ENCODE data around the gene ECEL1.
"Not testable (repeated sequence)": the region's sequence is repeated elsewhere in the genome, so short reads cannot be mapped to it uniquely, and the experiment has no call there.

The ECEL1 gene

GRCh38 chr2:232447638-232448303, 39.9 kb downstream of the ECEL1 start:
- TF ChIP-seq CTCF (IDR thresholded peaks at IDR 0.05; ENCODE audit: insufficient read depth, low read length, poor library complexity, severe bottlenecking), result no peak
- H3K27me3 ChIP-seq (replicated peaks; ENCODE audit: control insufficient read depth, insufficient read depth, low read length), result no peaks in the 10 kb centered on the region
- no peak for DNase-seq (ENCODE audit: extremely low read depth, insufficient read length)
- no peak overlapping the region for H3K4me3 ChIP-seq (replicated peaks; ENCODE audit: low read depth, low read length)
- no peaks in the 10 kb centered on the region for H3K36me3 ChIP-seq (ENCODE audit: control insufficient read depth, insufficient read depth, low read length)

- no peak for DNase-seq (ENCODE audit: extremely low read depth, insufficient read length)
- no peaks in the 10 kb centered on the region for H3K27me3 ChIP-seq (replicated peaks; ENCODE audit: control insufficient read depth, insufficient read depth, low read length)
- TF ChIP-seq CTCF (IDR thresholded peaks at IDR 0.05; ENCODE audit: insufficient read depth, low read length, poor library complexity, severe bottlenecking), result no peak
- H3K36me3 ChIP-seq (ENCODE audit: control insufficient read depth, insufficient read depth, low read length), result no peaks in the 10 kb centered on the region
- H3K4me3 ChIP-seq (replicated peaks; ENCODE audit: low read depth, low read length), result no peak overlapping the region
Observed at GRCh38 chr2:232447091-232447620, 40.5 kb downstream of the ECEL1 start.

GRCh38 chr2:232446266-232446777, 41.3 kb downstream of the ECEL1 start:
- H3K36me3 ChIP-seq (ENCODE audit: control insufficient read depth, insufficient read depth, low read length); DNase-seq (ENCODE audit: extremely low read depth, insufficient read length); H3K27me3 ChIP-seq (replicated peaks; ENCODE audit: control insufficient read depth, insufficient read depth, low read length); H3K4me3 ChIP-seq (replicated peaks; ENCODE audit: low read depth, low read length): not testable (repeated sequence)
- peak; percentile 55 for TF ChIP-seq CTCF (IDR thresholded peaks at IDR 0.05; ENCODE audit: insufficient read depth, low read length, poor library complexity, severe bottlenecking)

GRCh38 chr2:232445149-232445885, 42.3 kb downstream of the ECEL1 start:
- H3K4me3 ChIP-seq (replicated peaks; ENCODE audit: low read depth, low read length); H3K36me3 ChIP-seq (ENCODE audit: control insufficient read depth, insufficient read depth, low read length); DNase-seq (ENCODE audit: extremely low read depth, insufficient read length); H3K27me3 ChIP-seq (replicated peaks; ENCODE audit: control insufficient read depth, insufficient read depth, low read length): not testable (repeated sequence)

- H3K4me3 ChIP-seq (replicated peaks; ENCODE audit: low read depth, low read length), result no peak overlapping the region
- peak; percentile 37 for DNase-seq (ENCODE audit: extremely low read depth, insufficient read length)
- H3K36me3 ChIP-seq (ENCODE audit: control insufficient read depth, insufficient read depth, low read length), result no peaks in the 10 kb centered on the region
- H3K27me3 ChIP-seq (replicated peaks; ENCODE audit: control insufficient read depth, insufficient read depth, low read length), result no peaks in the 10 kb centered on the region
- peak; percentile 92 for TF ChIP-seq CTCF (IDR thresholded peaks at IDR 0.05; ENCODE audit: insufficient read depth, low read length, poor library complexity, severe bottlenecking)
Observed at GRCh38 chr2:232444409-232445148, 43.1 kb downstream of the ECEL1 start.

- not testable (repeated sequence) for DNase-seq (ENCODE audit: extremely low read depth, insufficient read length); H3K27me3 ChIP-seq (replicated peaks; ENCODE audit: control insufficient read depth, insufficient read depth, low read length); H3K36me3 ChIP-seq (ENCODE audit: control insufficient read depth, insufficient read depth, low read length); H3K4me3 ChIP-seq (replicated peaks; ENCODE audit: low read depth, low read length)
Observed at GRCh38 chr2:232443669-232444408, 43.8 kb downstream of the ECEL1 start.

- not testable (repeated sequence) for H3K27me3 ChIP-seq (replicated peaks; ENCODE audit: control insufficient read depth, insufficient read depth, low read length); DNase-seq (ENCODE audit: extremely low read depth, insufficient read length); H3K36me3 ChIP-seq (ENCODE audit: control insufficient read depth, insufficient read depth, low read length); H3K4me3 ChIP-seq (replicated peaks; ENCODE audit: low read depth, low read length)
Observed at GRCh38 chr2:232443047-232443446, 44.6 kb downstream of the ECEL1 start.

- not testable (repeated sequence) for H3K4me3 ChIP-seq (replicated peaks; ENCODE audit: low read depth, low read length); DNase-seq (ENCODE audit: extremely low read depth, insufficient read length); H3K27me3 ChIP-seq (replicated peaks; ENCODE audit: control insufficient read depth, insufficient read depth, low read length); H3K36me3 ChIP-seq (ENCODE audit: control insufficient read depth, insufficient read depth, low read length)
Observed at GRCh38 chr2:232442431-232442830, 45.2 kb downstream of the ECEL1 start.

- not testable (repeated sequence) for H3K4me3 ChIP-seq (replicated peaks; ENCODE audit: low read depth, low read length); DNase-seq (ENCODE audit: extremely low read depth, insufficient read length); H3K36me3 ChIP-seq (ENCODE audit: control insufficient read depth, insufficient read depth, low read length); H3K27me3 ChIP-seq (replicated peaks; ENCODE audit: control insufficient read depth, insufficient read depth, low read length)
Observed at GRCh38 chr2:232441922-232442321, 45.7 kb downstream of the ECEL1 start.
